AG04450 (cell line): ENCODE results near the gene DAPL1. TPM values are rescaled to one million over a fixed set of nuclear protein-coding genes. Genes with fewer than 3 reads are reported as not detected.

Source experiments
- CTCF ChIA-PET: fragments of 300-600, 350-600 bp; formaldehyde crosslinking; extraction: SDS; loops from one replicate; lab custom pipeline; 2022; ENCODE audit warnings: antibody characterized with exemption, inconsistent platforms; lab: Charles Lee
- POLR2A ChIA-PET: fragments of 350-600 bp; formaldehyde crosslinking; extraction: SDS; loops from one replicate; lab custom pipeline; 2021; ENCODE audit warnings: antibody characterized with exemption, inconsistent platforms; lab: Yijun Ruan, JAX
- DNase-seq: peaks from one replicate; pipeline ENCODE4 v3.0.0-alpha.2; 2011; ENCODE audit warnings: low read depth, low spot score
- H3K27ac ChIP-seq: one replicate; pipeline ENCODE4 v1.5.1; 2012; ENCODE audit warnings: low read depth, low read length, control low read depth
- H3K27me3 ChIP-seq: one replicate; pipeline ENCODE4 v1.6.0; 2012; ENCODE audit warnings: low read length; ENCODE audit not compliant: control insufficient read depth, insufficient read depth
- H3K4me3 ChIP-seq: 2 replicates; pipeline ENCODE4 v1.5.1; 2011; ENCODE audit warnings: mild to moderate bottlenecking, low read depth, low read length, control low read depth
- H3K9me3 ChIP-seq: 2 replicates; pipeline ENCODE4 v1.5.1; 2012; ENCODE audit warnings: low read length; ENCODE audit not compliant: control insufficient read depth, insufficient read depth
- CTCF ChIP-seq: IDR thresholded peaks from 2 replicates; pipeline ENCODE4 v1.5.1; 2011; ENCODE audit warnings: low read depth, low read length, control low read depth, inconsistent platforms
- polyA plus RNA-seq: library from polyadenylated mRNA; depleted of rRNA; stranded (reverse); fragments of >200 nt; gene quantifications from 2 replicates; pipeline ENCODE4 v1.2.3, GENCODE V29; 2011

DAPL1 gene
- polyA plus RNA-seq, 1 experiment = not detected

- no peak for DNase-seq
- ChIA-PET CTCF (no interaction called here), POLR2A (no interaction called here)
- Histone ChIP-seq H3K27ac (no peak overlapping the region), H3K4me3 (no peak overlapping the region), H3K27me3 (peaks cover 7% of the 10 kb centered on the region), H3K9me3 (no peaks in the 10 kb centered on the region)
- TF ChIP-seq CTCF = no peak
Measured at GRCh38 chr2:158823486-158824237, 28.5 kb downstream of the DAPL1 start.

GRCh38 chr2:158825021-158825420 is 29.9 kb downstream of the DAPL1 start:
- H3K27me3 ChIP-seq = peaks cover 6% of the 10 kb centered on the region
- H3K27ac ChIP-seq = no peak overlapping the region
- no peaks in the 10 kb centered on the region for H3K9me3 ChIP-seq
- ChIA-PET CTCF (no interaction called here), POLR2A (no interaction called here)
- no peak for DNase-seq
- no peak for TF ChIP-seq CTCF
- no peak overlapping the region for H3K4me3 ChIP-seq

- Histone ChIP-seq H3K4me3 (no peak overlapping the region), H3K27me3 (peaks cover 3% of the 10 kb centered on the region), H3K9me3 (no peaks in the 10 kb centered on the region), H3K27ac (no peak overlapping the region)
- CTCF ChIA-PET = interaction anchor here (0.7 kb wide), 1 partner anchor 13 kb away, joined by 3 read pairs; no protein-coding TSS in a partner anchor
- POLR2A ChIA-PET = no interaction called here
- TF ChIP-seq CTCF = no peak
- DNase-seq = no peak
Measured at GRCh38 chr2:158826965-158827364, 31.8 kb downstream of the DAPL1 start.

GRCh38 chr2:158828378-158829164 is 33.5 kb downstream of the DAPL1 start:
- no peaks in the 10 kb centered on the region for H3K9me3 ChIP-seq
- no peak overlapping the region for H3K4me3 ChIP-seq
- ChIA-PET CTCF (no interaction called here), POLR2A (no interaction called here)
- no peak overlapping the region for H3K27ac ChIP-seq
- TF ChIP-seq CTCF = no peak
- peaks cover 3% of the 10 kb centered on the region for H3K27me3 ChIP-seq
- no peak for DNase-seq

GRCh38 chr2:158829167-158829566 is 34.0 kb downstream of the DAPL1 start:
- ChIA-PET POLR2A (no interaction called here), CTCF (no interaction called here)

More at GRCh38 chr2:158829167-158829566, 34.0 kb downstream of the DAPL1 start:
- no peak overlapping the region for H3K4me3 ChIP-seq
- no peak for TF ChIP-seq CTCF
- H3K27me3 ChIP-seq = no peaks in the 10 kb centered on the region
- no peaks in the 10 kb centered on the region for H3K9me3 ChIP-seq
- no peak for DNase-seq
- H3K27ac ChIP-seq = no peak overlapping the region
